GM19035 (cell line): ENCODE data around the gene GALNTL6.
"Not testable (repeated sequence)": the region's sequence is repeated elsewhere in the genome, so short reads cannot be mapped to it uniquely, and the experiment has no call there.

Experiments used
- ATAC-seq: cut with Tn5 transposase; IDR thresholded peaks from one replicate; pipeline ENCODE4 v1.9.1; 2021; ENCODE audit not compliant: unreplicated experiment

Gene GALNTL6

DNA sequence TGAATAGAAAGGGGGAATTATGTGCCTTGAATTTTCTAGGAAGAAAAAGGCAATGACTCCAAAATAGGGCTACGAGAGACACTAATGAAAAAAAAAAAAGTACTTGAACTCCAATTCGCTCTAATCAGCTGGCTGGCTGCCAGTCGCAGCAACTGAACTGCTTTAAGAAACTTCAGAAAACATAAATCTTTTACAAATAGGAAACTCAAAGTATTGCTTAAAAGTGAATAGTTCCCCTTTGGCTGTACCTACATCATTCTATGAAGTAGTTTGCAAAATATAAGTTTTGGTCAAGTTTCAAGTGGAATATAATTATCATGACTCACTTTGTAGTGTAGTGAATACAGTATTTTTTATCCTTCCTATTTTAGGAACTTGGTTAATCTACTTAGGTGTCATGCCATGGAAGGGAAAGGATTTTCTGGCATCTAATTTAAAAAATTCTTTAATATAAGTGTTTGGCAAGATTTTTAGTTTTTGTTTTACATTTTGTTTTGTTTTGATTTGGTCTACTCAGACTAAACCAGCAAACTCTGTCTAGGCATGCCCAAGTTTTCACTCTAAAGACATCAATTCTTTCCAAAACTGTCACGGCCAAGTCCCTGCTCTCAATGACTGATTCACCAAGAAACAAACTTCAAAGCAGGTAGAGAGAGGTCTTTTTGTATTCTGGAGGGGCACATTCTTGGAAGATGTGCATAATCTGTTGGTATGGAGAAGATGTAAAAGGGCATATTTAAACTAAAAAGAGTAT is 973.0 kb downstream of the GALNTL6 start:
- ATAC-seq, result no peak

DNA sequence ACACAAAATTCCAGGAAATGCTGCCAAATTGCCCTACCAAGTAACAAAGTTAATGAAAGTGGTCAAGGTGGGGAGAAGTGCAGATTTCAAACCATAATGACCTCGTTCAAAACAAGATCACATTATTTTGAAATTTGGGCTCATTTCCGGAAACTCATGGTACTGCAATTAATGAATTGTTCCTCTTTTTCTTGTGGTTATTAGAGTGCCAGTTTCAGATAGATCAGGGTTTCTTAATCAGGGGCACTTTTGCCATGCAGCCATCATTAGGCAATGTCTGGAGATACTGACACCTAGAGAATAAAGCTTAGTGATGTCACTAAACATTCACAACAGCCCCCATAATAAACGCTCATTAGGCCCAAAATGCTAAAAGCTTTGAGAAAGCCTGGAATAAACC is 973.9 kb downstream of the GALNTL6 start:
- no peak for ATAC-seq

DNA sequence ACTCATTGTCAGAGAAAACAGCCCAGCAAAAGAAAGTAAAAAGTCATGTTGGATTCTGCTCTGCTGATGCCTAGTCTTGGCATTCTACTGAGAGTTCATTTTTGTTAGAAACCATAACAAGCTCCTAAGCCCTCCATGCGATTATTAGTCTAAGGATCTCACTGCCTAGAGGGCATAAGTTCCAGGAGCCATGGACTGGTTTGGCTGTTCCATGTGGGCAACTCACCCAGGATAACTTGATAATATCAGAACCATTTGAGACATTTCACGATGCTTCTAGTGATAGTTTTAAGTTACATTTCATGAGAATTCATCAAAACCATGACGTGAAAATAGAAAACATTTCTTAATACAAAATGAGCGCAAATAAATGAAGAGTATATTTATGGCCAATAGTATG is 978.6 kb downstream of the GALNTL6 start:
- ATAC-seq, result no peak

DNA sequence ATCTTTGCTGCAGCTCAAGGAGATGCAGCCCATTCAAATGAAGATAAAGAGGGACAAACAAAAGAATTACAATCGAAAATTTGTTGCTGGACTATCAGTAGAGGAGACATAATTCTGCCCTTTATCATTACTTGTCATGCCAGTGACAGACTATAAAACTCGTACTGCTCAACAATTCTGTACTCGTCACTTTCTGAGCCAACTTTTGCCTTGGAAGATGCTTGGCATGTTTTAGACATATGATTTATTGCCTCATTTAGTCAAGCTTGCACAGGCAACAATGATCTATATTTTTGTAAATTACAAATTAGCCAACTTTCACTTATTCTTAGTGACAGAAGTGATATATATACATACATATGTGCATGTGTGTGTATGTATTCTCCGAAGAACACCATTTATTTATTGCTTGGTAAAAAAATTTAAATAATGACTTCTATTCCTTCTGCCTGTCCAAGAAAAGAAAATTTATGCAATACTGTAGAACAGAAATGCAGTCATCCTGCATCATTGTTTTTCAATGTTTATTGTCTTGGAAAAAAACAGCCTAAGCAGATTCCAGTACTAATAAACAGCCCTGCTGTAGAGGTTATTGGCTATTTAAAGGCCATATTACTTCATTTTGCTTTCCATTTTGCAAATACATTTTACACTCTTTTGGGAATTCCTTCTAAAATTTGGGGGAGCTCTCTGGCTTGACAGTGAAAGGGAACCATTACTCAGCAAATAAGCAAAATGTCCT is 980.5 kb downstream of the GALNTL6 start:
- ATAC-seq, result no peak

DNA sequence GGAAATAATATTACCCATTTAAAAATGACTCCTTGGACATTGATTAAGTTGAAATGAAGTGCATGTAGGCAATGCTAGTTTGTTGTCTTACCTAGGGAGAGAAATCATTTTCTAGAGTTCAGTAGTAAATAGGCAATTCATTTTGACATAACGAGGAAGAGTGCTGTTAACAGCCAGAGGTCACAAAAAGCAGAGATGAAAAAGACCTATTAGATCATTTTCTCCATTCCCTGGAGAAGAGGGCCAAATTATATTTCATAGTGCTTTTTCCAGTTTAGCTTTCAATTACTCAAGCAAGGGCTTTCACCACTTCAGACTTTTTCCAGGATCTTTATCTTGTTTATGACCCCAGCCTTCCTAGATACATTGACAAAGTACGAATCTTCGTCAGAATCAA is 981.1 kb downstream of the GALNTL6 start:
- ATAC-seq, result no peak

DNA sequence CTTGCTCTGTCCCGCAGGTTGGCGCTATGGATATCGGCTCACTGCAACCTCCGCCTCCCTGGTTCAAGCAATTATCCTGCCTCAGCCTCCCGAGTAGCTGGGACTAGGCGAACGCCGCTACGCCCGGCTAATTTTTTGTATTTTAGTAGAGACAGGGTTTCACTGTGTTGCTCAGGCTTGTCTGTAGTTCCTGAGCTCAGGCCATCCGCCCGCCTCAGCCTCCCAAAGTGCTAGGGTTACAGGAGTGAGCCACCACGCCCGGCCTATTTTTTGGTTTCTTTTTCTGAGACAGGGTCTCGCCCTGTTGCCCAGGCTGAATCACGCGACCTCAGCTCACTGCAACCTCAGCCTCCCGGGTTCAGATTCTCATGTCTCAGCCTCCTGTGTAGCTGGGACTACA is 984.1 kb downstream of the GALNTL6 start:
- not testable (repeated sequence) for ATAC-seq

DNA sequence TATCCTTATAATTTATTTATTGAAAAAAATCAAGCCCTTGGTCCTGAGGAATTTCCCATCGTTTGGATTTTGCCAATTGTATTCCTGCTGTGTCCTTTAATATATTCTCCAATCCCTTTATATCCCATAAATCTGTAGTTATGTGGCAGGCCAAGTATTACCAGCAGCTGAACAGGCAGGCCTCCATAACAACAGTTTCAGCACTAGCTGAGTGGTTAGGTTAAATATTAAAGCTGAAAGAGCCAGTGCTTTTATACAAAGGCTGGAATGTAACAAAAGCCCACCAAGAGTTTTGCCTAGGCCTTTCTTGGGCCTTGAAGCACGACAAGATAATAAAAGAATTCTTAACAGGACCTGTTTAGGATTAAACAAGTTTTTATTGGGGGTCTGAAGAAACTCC is 988.8 kb downstream of the GALNTL6 start:
- no peak for ATAC-seq

DNA sequence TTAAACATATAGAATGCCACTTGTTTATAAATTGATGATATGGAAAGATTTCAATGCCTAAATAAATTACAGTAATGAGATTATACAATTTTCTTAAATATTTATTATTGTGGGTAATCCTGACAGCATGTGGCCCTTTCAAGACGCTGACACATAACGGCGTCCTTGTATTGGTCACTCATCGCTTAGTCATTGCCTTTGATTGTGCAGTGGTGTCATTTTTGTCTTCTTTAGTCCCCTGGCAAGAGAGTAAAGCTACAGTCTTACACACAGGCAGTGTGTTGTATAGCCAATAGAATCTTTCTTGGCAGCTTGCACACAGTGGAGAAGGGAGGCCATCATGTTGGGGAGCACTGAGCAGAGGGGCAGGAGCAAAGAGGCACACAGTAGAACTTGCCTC is 993.6 kb downstream of the GALNTL6 start:
- no peak for ATAC-seq

DNA sequence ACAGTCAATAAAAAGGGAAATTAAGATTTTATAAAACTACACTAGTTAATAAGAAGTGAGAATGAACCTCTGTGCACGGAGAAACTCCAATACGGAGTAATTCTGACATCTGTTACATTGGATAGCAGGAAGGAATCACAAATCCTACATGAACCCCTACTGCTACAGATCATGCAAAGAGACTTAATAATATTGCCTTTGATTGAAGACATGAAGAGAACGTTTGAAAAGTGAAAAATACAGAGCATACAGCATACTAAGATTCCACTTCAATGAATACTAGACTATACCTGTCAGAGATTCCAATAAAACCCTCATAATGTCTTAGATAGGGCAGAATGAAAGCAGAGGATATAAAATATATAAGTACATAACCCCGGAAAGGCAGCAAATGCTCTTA is 995.0 kb downstream of the GALNTL6 start:
- no peak for ATAC-seq

DNA sequence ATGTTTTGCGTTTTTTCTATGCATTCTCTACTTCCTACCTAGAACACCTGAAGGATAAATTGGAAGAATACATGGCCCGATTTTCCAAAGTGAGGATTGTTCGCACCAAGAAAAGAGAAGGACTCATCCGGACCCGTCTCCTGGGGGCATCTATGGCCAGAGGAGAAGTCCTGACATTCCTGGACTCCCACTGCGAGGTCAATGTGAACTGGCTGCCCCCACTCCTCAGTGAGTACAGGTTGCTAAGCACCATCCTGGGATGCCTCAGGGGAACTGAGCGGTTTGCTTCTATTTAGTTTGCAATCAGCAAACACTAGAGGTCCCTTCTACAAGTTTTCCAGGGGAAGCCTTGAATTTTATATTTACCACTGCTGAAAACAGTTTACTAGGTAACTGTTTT is 996.1 kb downstream of the GALNTL6 start:
- ATAC-seq, result no peak

DNA sequence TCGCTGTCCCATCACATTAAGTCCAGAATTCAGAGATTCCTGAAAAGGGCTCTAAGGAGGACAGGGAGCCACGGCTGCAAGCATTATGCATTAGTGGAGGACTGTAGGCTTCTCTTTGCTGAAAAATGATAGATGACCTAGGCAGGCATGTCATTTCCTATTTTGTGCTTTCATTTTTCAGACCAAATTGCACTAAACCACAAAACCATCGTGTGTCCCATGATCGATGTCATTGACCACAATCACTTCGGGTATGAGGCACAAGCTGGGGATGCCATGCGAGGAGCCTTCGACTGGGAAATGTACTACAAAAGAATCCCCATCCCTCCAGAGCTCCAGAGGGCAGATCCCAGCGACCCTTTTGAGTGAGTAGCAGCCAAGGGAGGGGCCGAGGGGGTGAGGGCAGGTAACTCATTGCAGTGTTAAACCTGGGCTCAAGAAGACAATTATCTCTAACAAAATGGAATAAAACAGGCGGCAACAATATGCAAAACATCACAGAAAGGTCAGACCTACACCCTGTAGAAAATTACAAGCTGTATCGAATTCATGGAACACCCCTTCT is 1000.2 kb downstream of the GALNTL6 start:
- ATAC-seq, result peak; percentile 77

DNA sequence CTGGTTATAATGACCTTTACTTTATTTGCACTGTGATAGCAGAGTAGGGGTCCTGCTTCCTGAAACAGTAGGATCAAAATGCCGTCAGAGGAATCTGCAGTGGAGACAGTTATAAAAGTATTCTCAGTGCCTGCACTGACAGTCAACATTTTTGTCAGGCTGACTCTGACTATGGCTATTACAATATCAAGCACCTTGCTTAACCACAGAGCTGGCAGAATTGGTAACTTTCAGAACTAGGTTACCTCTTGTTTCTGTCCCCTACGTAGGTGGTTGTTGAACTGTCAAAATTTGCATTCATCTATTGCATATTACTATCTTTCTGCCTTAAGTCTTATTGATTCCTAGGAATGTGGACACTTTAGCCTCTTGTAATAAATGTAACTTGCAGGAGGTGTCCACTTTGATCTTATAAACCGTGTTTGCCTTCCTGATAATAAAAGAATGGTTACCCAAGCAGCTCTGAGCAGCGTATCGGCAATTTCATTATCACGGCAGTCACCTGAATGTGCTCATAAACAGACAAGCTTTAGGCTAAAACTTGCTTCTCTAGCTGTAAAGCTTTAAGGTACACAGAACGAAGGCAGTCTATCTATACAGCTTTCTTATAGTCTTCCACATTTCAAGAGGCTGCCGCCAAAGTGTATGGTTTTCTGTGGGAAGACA is 1002.4 kb downstream of the GALNTL6 start:
- ATAC-seq, result no peak

DNA sequence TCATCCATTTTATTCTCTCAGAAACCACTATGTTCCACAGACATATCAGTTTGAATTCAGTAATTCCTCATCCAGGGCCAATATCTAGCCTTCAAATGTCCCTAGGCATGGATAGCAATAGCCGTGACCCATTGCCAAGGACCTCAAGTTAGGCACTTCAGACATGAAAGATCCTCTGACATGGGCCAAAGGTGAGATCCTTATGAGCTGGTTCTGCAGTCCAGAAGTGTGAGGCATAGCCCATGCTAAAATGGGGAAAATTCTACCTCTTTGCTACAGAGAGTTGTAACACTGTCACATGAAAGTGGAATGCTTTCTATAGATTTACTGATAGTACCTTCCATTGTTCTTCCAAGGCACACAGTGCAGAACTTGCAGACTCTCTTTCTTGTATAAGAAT is 1005.7 kb downstream of the GALNTL6 start:
- ATAC-seq, result no peak

DNA sequence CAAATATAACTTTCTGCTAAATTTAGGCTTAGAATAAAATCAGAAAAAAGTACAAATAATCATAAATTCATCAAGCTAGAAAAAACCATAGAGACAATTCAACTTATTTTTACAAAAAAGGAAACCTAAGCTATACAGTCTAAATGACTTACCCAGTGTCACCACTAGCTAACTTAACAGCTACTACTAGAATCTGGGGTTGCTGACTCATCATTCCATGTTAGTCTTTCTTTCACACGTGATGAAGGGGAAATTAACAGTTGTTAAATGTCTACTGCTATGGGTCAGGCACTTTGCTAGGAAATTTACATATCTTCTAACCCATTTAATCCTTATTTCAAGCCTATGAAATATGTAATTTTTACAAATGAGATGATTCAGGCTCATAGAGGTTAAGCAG is 1006.1 kb downstream of the GALNTL6 start:
- ATAC-seq, result no peak

DNA sequence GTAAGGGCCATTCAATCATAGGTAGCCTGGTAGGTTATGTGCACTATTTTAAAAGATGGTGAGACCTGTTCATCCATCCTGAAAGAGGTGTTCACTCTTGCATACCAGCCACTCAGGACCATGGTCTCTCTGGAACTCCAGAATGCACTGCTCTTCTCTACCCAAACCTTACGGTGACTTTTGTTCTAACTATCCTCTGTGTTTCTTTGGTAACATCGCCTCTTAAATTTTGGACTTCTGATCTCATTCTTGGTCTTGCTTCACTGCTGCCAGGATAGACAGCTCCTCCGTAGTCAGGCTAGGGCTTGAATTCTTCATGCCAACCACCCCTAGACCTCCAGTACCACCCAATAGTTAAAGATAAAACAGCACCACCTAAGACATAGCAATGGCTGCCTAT is 1009.1 kb downstream of the GALNTL6 start:
- ATAC-seq, result no peak

DNA sequence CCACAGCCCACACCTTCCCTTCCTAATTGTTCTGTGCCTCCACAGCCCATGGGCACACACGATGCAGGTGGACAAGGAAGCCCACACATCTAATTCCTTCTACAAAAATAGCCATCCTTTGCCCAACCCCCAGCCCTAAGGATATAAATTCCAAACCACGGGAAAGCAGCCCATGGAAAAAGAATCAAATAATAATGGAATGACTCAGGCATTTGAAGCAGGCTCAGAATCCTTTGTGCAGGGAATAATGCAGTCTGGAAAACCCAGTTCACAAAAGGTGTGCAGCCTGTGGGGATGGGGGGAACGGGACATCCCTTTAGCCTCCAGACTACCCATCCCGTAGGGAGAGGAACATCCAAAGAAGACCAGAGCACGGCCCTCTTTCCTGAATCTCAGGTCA is 1013.1 kb downstream of the GALNTL6 start:
- no peak for ATAC-seq

DNA sequence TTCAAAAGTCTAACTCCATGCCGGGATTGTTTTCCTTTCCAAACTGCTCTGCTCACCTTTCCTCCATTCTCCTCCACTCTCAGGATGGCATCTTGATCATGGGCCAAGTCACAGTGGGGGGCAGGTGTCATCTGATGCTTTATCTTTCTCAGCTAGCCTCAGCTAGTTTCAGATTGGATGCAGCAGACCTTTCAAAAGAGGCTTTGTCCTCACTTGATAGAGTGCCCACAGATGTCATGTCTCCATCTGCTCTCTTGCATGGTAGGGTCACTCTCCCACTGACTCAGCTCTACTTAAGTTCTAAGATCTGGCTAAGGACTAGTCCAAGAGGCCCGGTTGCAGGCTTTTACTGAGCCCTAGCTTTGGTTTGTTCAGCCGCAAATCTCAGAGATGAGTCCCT is 1013.7 kb downstream of the GALNTL6 start:
- no peak for ATAC-seq

DNA sequence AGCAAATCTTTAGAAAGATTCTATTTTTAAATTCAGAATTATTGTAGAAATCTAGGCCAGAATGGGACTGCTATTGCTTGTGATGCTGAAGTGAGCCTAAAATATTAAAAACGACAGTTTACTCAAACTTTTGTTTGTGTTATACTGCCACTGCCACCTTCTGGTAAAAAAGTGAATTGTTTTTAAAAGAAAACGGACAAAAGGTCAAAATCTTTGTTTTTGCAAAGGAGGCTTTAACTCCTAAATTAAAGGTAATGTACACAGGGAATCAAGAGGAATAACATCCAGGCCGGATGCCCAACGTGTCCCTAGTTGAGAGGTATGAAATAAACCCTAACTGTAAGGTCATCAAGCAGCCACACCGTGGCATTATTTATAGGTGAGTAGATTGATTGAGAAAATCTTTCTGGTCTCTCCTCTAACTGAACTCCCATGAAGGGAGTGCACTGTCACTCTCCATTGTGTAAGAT is 1017.1 kb downstream of the GALNTL6 start:
- ATAC-seq, result peak; percentile 53

DNA sequence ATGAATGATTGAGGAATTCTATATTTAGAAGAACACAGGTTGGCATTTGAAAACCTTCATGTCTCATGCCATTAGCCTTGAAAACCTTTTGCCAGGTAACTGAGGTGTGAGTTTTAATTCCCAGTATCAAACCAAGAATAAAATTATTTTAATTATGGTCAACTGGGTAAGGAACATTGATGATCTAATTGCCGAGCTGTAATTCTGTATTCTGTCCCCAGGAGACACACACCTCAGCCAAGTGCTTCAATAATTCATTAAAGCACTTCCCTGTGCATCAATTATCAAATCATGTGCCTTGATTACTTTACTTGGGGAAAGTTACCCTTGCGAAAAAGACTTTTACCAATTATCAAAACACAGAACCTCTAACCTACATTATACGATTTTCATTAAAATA is 1023.5 kb downstream of the GALNTL6 start:
- ATAC-seq, result no peak

DNA sequence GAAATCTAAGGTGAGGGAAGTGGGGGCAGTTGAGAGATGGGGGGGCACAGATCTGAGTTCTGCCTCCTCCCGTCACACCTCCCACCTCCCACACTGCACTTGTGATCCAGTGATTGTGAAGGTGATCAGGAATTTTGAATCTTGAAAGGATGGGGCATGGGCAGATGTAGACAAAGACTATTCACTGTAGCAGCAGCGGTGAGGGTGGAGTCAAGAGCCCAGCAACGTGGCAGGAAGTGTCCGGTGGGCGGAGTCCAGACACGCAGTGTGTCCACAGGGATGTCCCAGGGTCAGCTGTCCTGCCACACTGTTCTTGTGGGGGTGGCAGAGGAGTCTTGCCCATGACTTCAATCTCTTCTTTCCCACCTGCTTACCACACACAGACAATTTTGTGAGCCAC is 1024.9 kb downstream of the GALNTL6 start:
- ATAC-seq, result no peak

DNA sequence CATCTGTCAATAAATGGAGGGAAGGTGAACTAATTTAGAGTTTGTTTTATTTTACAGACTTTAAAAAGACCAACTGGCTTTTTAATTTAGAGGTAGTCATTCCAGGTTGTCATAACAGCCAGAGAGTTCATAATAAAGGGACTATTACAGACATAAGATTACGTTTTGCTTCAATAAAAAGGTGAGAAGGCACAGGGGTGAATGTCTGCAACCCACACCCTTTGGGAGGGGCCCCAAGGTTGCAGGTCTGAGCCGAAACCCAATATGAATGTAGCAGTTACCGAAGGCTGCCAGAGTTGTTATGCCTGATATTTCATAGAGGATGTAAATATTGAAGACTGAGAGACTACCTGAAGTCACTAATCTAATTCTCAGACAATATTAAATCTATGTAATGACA is 1025.7 kb downstream of the GALNTL6 start:
- no peak for ATAC-seq

DNA sequence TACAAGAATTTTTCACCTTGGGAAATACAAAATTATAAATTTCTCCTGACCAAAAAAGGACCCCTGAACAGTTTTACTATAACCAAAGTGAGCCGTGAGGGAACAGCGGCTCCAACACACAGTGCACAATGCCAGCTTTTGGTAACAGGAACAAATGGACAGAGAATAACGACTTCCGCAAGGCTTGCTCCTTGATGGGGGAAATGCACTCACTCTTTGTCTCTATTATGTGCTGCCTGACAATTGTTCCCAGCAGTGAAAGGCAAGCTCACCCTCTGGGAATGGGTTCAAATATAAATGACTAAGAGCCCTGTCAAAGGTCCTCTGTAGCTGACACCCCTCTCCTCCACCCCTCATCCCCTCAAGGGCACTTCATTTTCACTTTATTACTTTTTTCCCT is 1029.6 kb downstream of the GALNTL6 start:
- no peak for ATAC-seq
